GM19452 (cell line): ENCODE measurements around the gene USP10.

Experiments used
- ATAC-seq: cut with Tn5 transposase; IDR thresholded peaks from one replicate; pipeline ENCODE4 v1.9.1; 2021; ENCODE audit not compliant: unreplicated experiment

USP10 gene

GRCh38 chr16:84821179-84821578 lies 121.4 kb downstream of the USP10 start:
- ATAC-seq, result no peak

- ATAC-seq, result no peak
Measured at GRCh38 chr16:84821728-84822689, 122.2 kb downstream of the USP10 start.

- no peak for ATAC-seq
Measured at GRCh38 chr16:84822990-84823389, 123.2 kb downstream of the USP10 start.

GRCh38 chr16:84823484-84823883 lies 123.7 kb downstream of the USP10 start:
- no peak for ATAC-seq

- ATAC-seq, result no peak
Measured at GRCh38 chr16:84823926-84824325, 124.1 kb downstream of the USP10 start.

GRCh38 chr16:84825896-84826557 lies 126.2 kb downstream of the USP10 start:
- no peak for ATAC-seq

GRCh38 chr16:84826558-84826941 lies 126.8 kb downstream of the USP10 start:
- no peak for ATAC-seq

GRCh38 chr16:84827131-84827574 lies 127.4 kb downstream of the USP10 start:
- no peak for ATAC-seq

GRCh38 chr16:84827897-84828296 lies 128.1 kb downstream of the USP10 start:
- no peak for ATAC-seq

GRCh38 chr16:84828322-84828721 lies 128.5 kb downstream of the USP10 start:
- ATAC-seq, result no peak
